H1 (cell line): ENCODE results near the gene TRIM21. TPM values are rescaled to one million over a fixed set of nuclear protein-coding genes. Genes with fewer than 3 reads are reported as not detected.

ENCODE experiments used
- CTCF ChIA-PET: fragments of 300-600 bp; sonication (Branson Sonifier 250); formaldehyde crosslinking; loops from one replicate; lab custom pipeline; 2021; ENCODE audit not compliant: partially characterized antibody; lab: Charles Lee
- POLR2A ChIA-PET: fragments of 300-600 bp; sonication (Branson Sonifier 250); formaldehyde crosslinking; loops from one replicate; lab custom pipeline; 2021; ENCODE audit warnings: inconsistent platforms; ENCODE audit not compliant: partially characterized antibody; lab: Charles Lee
- DNase-seq, 2 experiments: peaks; one replicate each; pipeline versions ENCODE4 v3.0.0 to v3.0.0-alpha.2; 2010 to 2022; ENCODE audit warnings: low spot score in 2 of 2, low read depth in 1 of 2, mixed read lengths in 1 of 2
- FAIRE-seq: peaks from 2 replicates; lab custom pipeline; 2011; peaks lifted over from hg19 to GRCh38; lab: Jason Lieb, UNC
- H2AFZ ChIP-seq: 2 replicates; pipeline ENCODE4 v1.8.1; 2012; ENCODE audit warnings: low read length, inconsistent platforms
- H2AK5ac ChIP-seq: 2 replicates; pipeline ENCODE4 v1.6.1; 2013; ENCODE audit warnings: low read depth, low read length
- H2BK120ac ChIP-seq: replicated peaks from 2 replicates; pipeline ENCODE3; 2013; ENCODE audit warnings: low read depth, low read length, inconsistent platforms
- H2BK12ac ChIP-seq: 2 replicates; pipeline ENCODE4 v1.6.1; 2013; ENCODE audit warnings: low read depth, low read length
- H2BK15ac ChIP-seq: 2 replicates; pipeline ENCODE4 v1.6.1; 2013; ENCODE audit warnings: low read length
- H2BK20ac ChIP-seq: 2 replicates; pipeline ENCODE4 v1.6.1; 2013; ENCODE audit warnings: low read length
- H2BK5ac ChIP-seq: 2 replicates; pipeline ENCODE4 v1.6.1; 2013; ENCODE audit warnings: low read depth, low read length
- H3K14ac ChIP-seq: 2 replicates; pipeline ENCODE4 v1.6.1; 2013; ENCODE audit warnings: inconsistent platforms; ENCODE audit not compliant: insufficient read length
- H3K18ac ChIP-seq: 2 replicates; pipeline ENCODE4 v1.6.1; 2013; ENCODE audit warnings: low read length; ENCODE audit errors: extremely low read depth
- H3K23ac ChIP-seq: 2 replicates; pipeline ENCODE4 v1.6.1; 2013; ENCODE audit warnings: inconsistent platforms; ENCODE audit not compliant: insufficient read length
- H3K23me2 ChIP-seq: 2 replicates; pipeline ENCODE4 v1.6.1; 2013; ENCODE audit warnings: low read depth, low read length
- H3K27ac ChIP-seq: 2 replicates; pipeline ENCODE4 v1.6.1; 2011; ENCODE audit warnings: low read depth, low read length, inconsistent platforms
- H3K27me3 ChIP-seq, 4 experiments: replicated peaks in 1 of 4; 1 replicate in 1 of 4; 2 replicates in 3 of 4; pipeline versions ENCODE4 v1.6.1 to v1.8.1; 2011 to 2013; ENCODE audit warnings: low read length in 3 of 4, mild to moderate bottlenecking in 3 of 4, inconsistent platforms in 2 of 4, mixed read lengths in 2 of 4, moderate library complexity in 1 of 4; ENCODE audit not compliant: control insufficient read depth in 3 of 4, insufficient read depth in 3 of 4; ENCODE audit errors: extremely low read depth in 1 of 4
- H3K36me3 ChIP-seq, 4 experiments: 2 replicates each; pipeline versions ENCODE4 v1.6.1 to v1.8.1; 2011 to 2013; ENCODE audit warnings: mild to moderate bottlenecking in 4 of 4, low read length in 3 of 4, moderate library complexity in 2 of 4, control low read depth in 1 of 4, inconsistent platforms in 1 of 4; ENCODE audit not compliant: insufficient read depth in 4 of 4, control insufficient read depth in 2 of 4
- H3K4ac ChIP-seq: replicated peaks from 2 replicates; pipeline ENCODE3; 2013; ENCODE audit warnings: low read length, low read depth, mixed read lengths, inconsistent platforms; ENCODE audit not compliant: insufficient read length
- H3K4me1 ChIP-seq, 4 experiments: replicated peaks in 1 of 4; 1 replicate in 1 of 4; 2 replicates in 3 of 4; pipeline versions ENCODE4 v1.6.1 to v1.8.1; 2011 to 2013; ENCODE audit warnings: low read length in 3 of 4, inconsistent platforms in 2 of 4, mixed read lengths in 1 of 4; ENCODE audit not compliant: insufficient read depth in 4 of 4, control insufficient read depth in 3 of 4
- H3K4me2 ChIP-seq, 2 experiments: 2 replicates each; pipeline versions ENCODE4 v1.6.1 to v1.8.1; 2011 to 2013; ENCODE audit warnings: low read depth in 2 of 2, low read length in 2 of 2, control low read depth in 1 of 2, inconsistent platforms in 1 of 2, mild to moderate bottlenecking in 1 of 2; ENCODE audit not compliant: insufficient read depth in 1 of 2
- H3K4me3 ChIP-seq, 4 experiments: fragments of 200-600, 300-600 bp in 1 of 4; sonication (generic), shearing (Covaris generic), sonication (Bioruptor Twin) in 1 of 4; 2 replicates each; pipeline versions ENCODE4 v1.5.1 to v1.8.1; 2011 to 2016; ENCODE audit warnings: low read length in 4 of 4, low read depth in 3 of 4, control low read depth in 2 of 4, inconsistent platforms in 2 of 4, mild to moderate bottlenecking in 2 of 4, mixed read lengths in 1 of 4, moderate library complexity in 1 of 4; ENCODE audit not compliant: insufficient read depth in 2 of 4; ENCODE audit errors: extremely low read depth in 1 of 4
- H3K56ac ChIP-seq: replicated peaks from 2 replicates; pipeline ENCODE3; 2013; ENCODE audit warnings: low read depth, mild to moderate bottlenecking, mixed read lengths, low read length, inconsistent platforms; ENCODE audit not compliant: insufficient read length
- H3K79me1 ChIP-seq: 2 replicates; pipeline ENCODE4 v1.6.1; 2013; ENCODE audit warnings: low read depth, low read length, control low read depth
- H3K79me2 ChIP-seq, 2 experiments: 2 replicates each; pipeline versions ENCODE4 v1.6.1 to v1.8.1; 2012 to 2013; ENCODE audit warnings: low read length in 2 of 2, mild to moderate bottlenecking in 2 of 2, inconsistent platforms in 1 of 2; ENCODE audit not compliant: insufficient read depth in 2 of 2, control insufficient read depth in 1 of 2
- H3K9ac ChIP-seq, 4 experiments: replicated peaks in 1 of 4; 1 replicate in 1 of 4; 2 replicates in 3 of 4; pipeline versions ENCODE4 v1.6.1 to v1.8.1; 2011 to 2013; ENCODE audit warnings: low read depth in 3 of 4, low read length in 3 of 4, control low read depth in 2 of 4, mild to moderate bottlenecking in 2 of 4, moderate library complexity in 2 of 4, inconsistent platforms in 1 of 4; ENCODE audit errors: extremely low read depth in 1 of 4
- H3K9me3 ChIP-seq, 2 experiments: 2 replicates each; pipeline versions ENCODE4 v1.6.1 to v1.8.1; 2012 to 2013; ENCODE audit warnings: mild to moderate bottlenecking in 2 of 2, moderate library complexity in 2 of 2, control low read depth in 1 of 2, inconsistent platforms in 1 of 2, low read depth in 1 of 2, low read length in 1 of 2, mixed read lengths in 1 of 2; ENCODE audit not compliant: insufficient read depth in 2 of 2
- H4K20me1 ChIP-seq, 2 experiments: replicated peaks in 1 of 2; 2 replicates each; pipeline versions ENCODE3 to v1.8.1; 2011 to 2013; ENCODE audit warnings: inconsistent platforms in 2 of 2, low read length in 2 of 2, mild to moderate bottlenecking in 1 of 2; ENCODE audit not compliant: insufficient read depth in 2 of 2, control insufficient read depth in 1 of 2
- H4K5ac ChIP-seq: 2 replicates; pipeline ENCODE4 v1.6.1; 2013; ENCODE audit warnings: low read length, low read depth, mixed read lengths, inconsistent platforms; ENCODE audit not compliant: insufficient read length
- H4K8ac ChIP-seq: 2 replicates; pipeline ENCODE4 v1.8.0; 2013; ENCODE audit warnings: mild to moderate bottlenecking, moderate library complexity, low read length, inconsistent platforms; ENCODE audit not compliant: insufficient read depth; ENCODE audit errors: extremely low read depth
- H4K91ac ChIP-seq: replicated peaks from 2 replicates; pipeline ENCODE3; 2013; ENCODE audit warnings: low read length, mixed read lengths, inconsistent platforms; ENCODE audit not compliant: insufficient read length
- CEBPB ChIP-seq: IDR thresholded peaks from 2 replicates; pipeline ENCODE4 v1.6.1; 2012; ENCODE audit warnings: low read depth, low read length
- CHD2 ChIP-seq: IDR thresholded peaks from 2 replicates; pipeline ENCODE4 v1.6.1; 2012; ENCODE audit warnings: low read length, improper control_type of control experiment
- FOSL1 ChIP-seq: IDR thresholded peaks from 2 replicates; pipeline ENCODE4 v1.6.1; 2011; ENCODE audit warnings: mild to moderate bottlenecking, low read depth, low read length, moderate library complexity; ENCODE audit not compliant: insufficient read depth
- GTF2F1 ChIP-seq: IDR thresholded peaks from 2 replicates; pipeline ENCODE4 v1.6.1; 2012; ENCODE audit warnings: low read depth, low read length, improper control_type of control experiment, borderline replicate concordance
- KDM1A ChIP-seq: fragments of 200-600, 300-600 bp; sonication (generic); IDR thresholded peaks from 2 replicates; pipeline ENCODE4 v1.7.1; 2016; ENCODE audit warnings: mild to moderate bottlenecking, low read length, borderline replicate concordance
- RFX5 ChIP-seq: IDR thresholded peaks from 2 replicates; pipeline ENCODE4 v1.6.1; 2011; ENCODE audit warnings: low read depth, low read length, improper control_type of control experiment, borderline replicate concordance
- RNF2 ChIP-seq: fragments of 200-900, 300-1000 bp; sonication (generic); IDR thresholded peaks from 2 replicates; pipeline ENCODE4 v1.7.1; 2016; ENCODE audit warnings: borderline replicate concordance, low read depth, mild to moderate bottlenecking, antibody characterized with exemption, low read length; ENCODE audit not compliant: poor library complexity, severe bottlenecking; ENCODE audit errors: missing control alignments
- SP4 ChIP-seq: IDR thresholded peaks from 2 replicates; pipeline ENCODE4 v1.6.1; 2012; ENCODE audit warnings: low read length, inconsistent platforms
- TCF12 ChIP-seq: IDR thresholded peaks from 2 replicates; pipeline ENCODE4 v1.6.1; 2011; ENCODE audit warnings: low read depth, mild to moderate bottlenecking, low read length
- YY1 ChIP-seq: IDR thresholded peaks from 2 replicates; pipeline ENCODE4 v1.6.1; 2011; ENCODE audit warnings: low read depth, mild to moderate bottlenecking, low read length
- ZNF274 ChIP-seq: IDR thresholded peaks from 2 replicates; pipeline ENCODE4 v1.7.0; 2012; ENCODE audit warnings: low read length, borderline replicate concordance; ENCODE audit errors: extremely low read depth
- WGBS, 2 experiments: shearing (Covaris generic) in 1 of 2; methylation state at CpG; one replicate each; pipeline versions ENCODE4 v1.1.6 to v1.1.7; 2013 to 2015; ENCODE audit warnings: low lambda C conversion rate in 2 of 2, mixed read lengths in 2 of 2, inconsistent platforms in 1 of 2, low coverage in 1 of 2, missing lambda C conversion rate in 1 of 2; ENCODE audit not compliant: insufficient replicate concordance in 2 of 2, insufficient coverage in 1 of 2, insufficient read length in 1 of 2; ENCODE audit errors: extremely low coverage in 1 of 2, missing lambda C conversion rate in 1 of 2; 5-methylcytosine and 5-hydroxymethylcytosine counted together
- polyA plus RNA-seq, 7 experiments: library from polyadenylated mRNA; depleted of rRNA in 3 of 7; stranded (reverse) in 5 of 7; unstranded in 2 of 7; fragments of >200 nt in 5 of 7; fragments of 200-250 nt in 2 of 7; gene quantifications; 1 replicate in 5 of 7; 2 replicates in 1 of 7; 4 replicates in 1 of 7; pipeline versions ENCODE4 v1.2.1 to v1.2.3, GENCODE V29; 2011 to 2013; ENCODE audit warnings: missing spikeins in 2 of 7, mixed read lengths in 2 of 7
- total RNA-seq: library from RNA; stranded (reverse); fragmentation: NEBNext Ultra II Directional; extraction: Animal tissue kit (Norgen Biotek cat#: 25700); gene quantifications from 2 replicates; pipeline ENCODE4 v1.2.1, GENCODE V29; 2021
- TF ChIP-seq, protein P1 (sequence below): IDR thresholded peaks from 2 replicates; pipeline ENCODE4 v1.6.1; 2012; ENCODE audit warnings: inconsistent platforms
- TF ChIP-seq, protein P2 (sequence below): IDR thresholded peaks from 2 replicates; pipeline ENCODE4 v1.6.1; 2011; ENCODE audit warnings: low read depth, mild to moderate bottlenecking, low read length; ENCODE audit not compliant: insufficient read depth

Gene TRIM21
- total and polyA plus RNA-seq, 2 of the 8 experiments (the other 6 are each of a cell fraction or from before 2014, with no cell fraction given) = 15.6 to 16.7 TPM

DNA sequence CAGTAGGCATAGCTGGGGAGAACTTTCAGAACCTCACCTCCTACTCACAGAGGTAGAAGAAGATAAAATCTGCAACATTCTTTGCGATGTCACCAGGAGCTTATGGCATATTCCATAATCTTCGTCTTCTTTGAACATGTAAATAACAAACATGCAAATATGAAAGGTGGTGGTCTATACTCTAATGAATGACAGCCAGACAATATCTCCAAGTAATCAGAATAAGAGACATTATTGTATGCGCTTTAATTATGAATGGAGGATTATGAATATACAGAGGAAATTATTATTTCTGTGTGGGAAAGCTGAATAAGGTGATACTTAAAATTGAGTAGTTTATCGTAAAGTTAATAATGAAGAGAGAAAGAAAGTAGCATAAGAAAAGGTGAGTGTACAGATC, 25.2 kb downstream of the TRIM21 start, which contains the start of gene OR52B4:
Gene OR52B4 (minus strand): TSS at position 101 of the 400 bp plus-strand sequence. CDS start 91 bp downstream, at position 10.
- Histone ChIP-seq H3K56ac (no peak within 1 kb of the TSS), H3K18ac (no peak within 1 kb of the TSS), H3K9ac (no peak within 1 kb of the TSS), H3K27ac (no peak within 1 kb of the TSS), H4K8ac (no peak within 1 kb of the TSS), H3K9me3 (no peaks in the 10 kb centered on the region), H4K20me1 (no peaks in the 10 kb centered on the region), H2BK20ac (no peak within 1 kb of the TSS), H2AK5ac (no peak within 1 kb of the TSS), H4K5ac (no peak within 1 kb of the TSS), H3K79me1 (no peaks in the 10 kb centered on the region), H2BK12ac (no peak within 1 kb of the TSS), H3K14ac (no peak within 1 kb of the TSS)
- WGBS, 2 experiments = 77 to 100% methylated on average over 1 to 4 of the region's 4 CpGs
- TF ChIP-seq CHD2 (no peak), ZNF274 (no peak), SP4 (no peak), CEBPB (no peak), GTF2F1 (no peak), FOSL1 (no peak), RNF2 (no peak), YY1 (no peak), RFX5 (no peak), KDM1A (no peak), TCF12 (no peak)
- TF ChIP-seq, protein P1, sequence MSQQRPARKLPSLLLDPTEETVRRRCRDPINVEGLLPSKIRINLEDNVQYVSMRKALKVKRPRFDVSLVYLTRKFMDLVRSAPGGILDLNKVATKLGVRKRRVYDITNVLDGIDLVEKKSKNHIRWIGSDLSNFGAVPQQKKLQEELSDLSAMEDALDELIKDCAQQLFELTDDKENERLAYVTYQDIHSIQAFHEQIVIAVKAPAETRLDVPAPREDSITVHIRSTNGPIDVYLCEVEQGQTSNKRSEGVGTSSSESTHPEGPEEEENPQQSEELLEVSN = no peak
- TF ChIP-seq, protein P2, sequence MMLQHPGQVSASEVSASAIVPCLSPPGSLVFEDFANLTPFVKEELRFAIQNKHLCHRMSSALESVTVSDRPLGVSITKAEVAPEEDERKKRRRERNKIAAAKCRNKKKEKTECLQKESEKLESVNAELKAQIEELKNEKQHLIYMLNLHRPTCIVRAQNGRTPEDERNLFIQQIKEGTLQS = no peak
- TF ChIP-seq, all 59 proteins: peak for 0
- Histone ChIP-seq H3K4me2 (no peak within 1 kb of the TSS), H3K23me2 (no peaks in the 10 kb centered on the region; the same call in 1 of the 2 replicates), H3K36me3 (no peaks in the 10 kb centered on the region), H2BK5ac (no peak within 1 kb of the TSS), H3K4ac (no peak within 1 kb of the TSS), H3K23ac (no peak within 1 kb of the TSS), H3K4me3 (no peak within 1 kb of the TSS), H3K4me1 (no peaks in the 10 kb centered on the region), H2AFZ (no peak within 1 kb of the TSS), H4K91ac (no peak within 1 kb of the TSS), H3K27me3 (no peaks in the 10 kb centered on the region), H2BK15ac (no peak within 1 kb of the TSS), H3K79me2 (no peaks in the 10 kb centered on the region), H2BK120ac (no peak within 1 kb of the TSS)
- FAIRE-seq (no peak), DNase-seq (no peak)
- CTCF ChIA-PET = no interaction called here
- POLR2A ChIA-PET = no interaction called here
